HepG2 (cell line): ENCODE measurements around the gene AP4S1. TPM values are rescaled to one million over a fixed set of nuclear protein-coding genes. Genes with fewer than 3 reads are reported as not detected.

Experiments
- ATAC-seq: fragments of 200-7000 bp; cut with Tn5 transposase; 3 replicates; pipeline ENCODE4 v1.9.1; 2020; ENCODE audit warnings: mild to moderate bottlenecking, moderate library complexity
- BruUV-seq: library from RNA; stranded (reverse); fragments of 400-500 nt; replicated peaks from 2 replicates; lab custom pipeline; 2021; lab: Mats Ljungman, UMichigan
- CTCF ChIA-PET: fragments of 300-600 bp; formaldehyde crosslinking; extraction: SDS; loops from one replicate; lab custom pipeline; 2021; ENCODE audit warnings: low total read pairs, inconsistent platforms, low intra/inter-chr PET ratio; lab: Yijun Ruan, JAX
- POLR2A ChIA-PET: fragments of 350-600 bp; sonication (Branson Sonifier 250); formaldehyde crosslinking; loops from one replicate; lab custom pipeline; 2020; ENCODE audit warnings: antibody characterized with exemption, inconsistent platforms; lab: Yijun Ruan, JAX
- DNase-seq: peaks from one replicate; pipeline ENCODE4 v3.0.0-alpha.2; 2015; ENCODE audit warnings: low spot score
- FAIRE-seq: peaks from 3 replicates; lab custom pipeline; 2011; peaks lifted over from hg19 to GRCh38; lab: Jason Lieb, UNC
- H2AFZ ChIP-seq: one replicate; pipeline ENCODE4 v1.6.1; 2011; ENCODE audit warnings: low read length, inconsistent platforms
- H3K27ac ChIP-seq: fragments of 300-600 bp; 3 replicates; pipeline ENCODE4 v1.8.0; 2011; ENCODE audit warnings: mixed run types, mild to moderate bottlenecking, mixed read lengths, low read length, inconsistent platforms; ENCODE audit not compliant: insufficient read depth; ENCODE audit errors: extremely low read length
- H3K27me3 ChIP-seq, 2 experiments: fragments of 200-600 bp in 1 of 2; 2 replicates in 1 of 2; 3 replicates in 1 of 2; pipeline versions ENCODE4 v1.6.0 to v1.8.0; 2011; ENCODE audit warnings: low read length in 2 of 2, mild to moderate bottlenecking in 2 of 2, moderate library complexity in 2 of 2, inconsistent platforms in 1 of 2; ENCODE audit not compliant: insufficient read depth in 2 of 2, control insufficient read depth in 1 of 2
- H3K36me3 ChIP-seq, 2 experiments: fragments of 200-600 bp in 1 of 2; replicated peaks in 1 of 2; 2 replicates in 1 of 2; 3 replicates in 1 of 2; pipeline versions ENCODE4 v1.5.1 to v1.8.0; 2011; ENCODE audit warnings: low read length in 2 of 2, inconsistent platforms in 1 of 2; ENCODE audit not compliant: insufficient read depth in 2 of 2, control insufficient read depth in 1 of 2
- H3K4me1 ChIP-seq: 2 replicates; pipeline ENCODE4 v1.5.1; 2012; ENCODE audit warnings: low read length, inconsistent platforms; ENCODE audit not compliant: insufficient read depth
- H3K4me2 ChIP-seq: 2 replicates; pipeline ENCODE4 v1.6.0; 2011; ENCODE audit warnings: low read depth, low read length, inconsistent platforms
- H3K4me3 ChIP-seq, 3 experiments: fragments of 200-600 bp in 1 of 3; sonication (generic), shearing (Covaris generic) in 1 of 3; replicated peaks in 1 of 3; 2 replicates each; pipeline ENCODE4 v1.5.1; 2011 to 2016; ENCODE audit warnings: low read length in 3 of 3, inconsistent platforms in 2 of 3, low read depth in 2 of 3, mild to moderate bottlenecking in 2 of 3, control low read depth in 1 of 3, mixed read lengths in 1 of 3; ENCODE audit not compliant: insufficient read depth in 1 of 3
- H3K79me2 ChIP-seq: one replicate; pipeline ENCODE4 v1.6.1; 2011; ENCODE audit warnings: low read length, inconsistent platforms; ENCODE audit not compliant: insufficient read depth
- H3K9ac ChIP-seq: 2 replicates; pipeline ENCODE4 v1.6.0; 2011; ENCODE audit warnings: mild to moderate bottlenecking, low read depth, low read length, inconsistent platforms; ENCODE audit not compliant: insufficient read depth
- H3K9me3 ChIP-seq: 2 replicates; pipeline ENCODE4 v1.5.1; 2012; ENCODE audit warnings: mild to moderate bottlenecking, low read length
- H4K20me1 ChIP-seq: 2 replicates; pipeline ENCODE4 v1.6.0; 2011; ENCODE audit warnings: inconsistent platforms, mild to moderate bottlenecking, low read length, moderate library complexity; ENCODE audit not compliant: insufficient read depth
- CC2D1A ChIP-seq: sonication (generic); formaldehyde crosslinking; IDR thresholded peaks from 2 replicates; pipeline ENCODE4 v1.8.1; 2023; ENCODE audit warnings: mild to moderate bottlenecking, missing genetic modification reagents
- CEBPB ChIP-seq: IDR thresholded peaks from 2 replicates; pipeline ENCODE4 v1.6.1; 2011; ENCODE audit warnings: low read depth, low read length, improper control_type of control experiment, borderline replicate concordance
- EHMT2 ChIP-seq: fragments of 200-600 bp; sonication (generic); IDR thresholded peaks from 2 replicates; pipeline ENCODE4 v1.7.0; 2017; ENCODE audit warnings: antibody characterized with exemption, low read depth, low read length, borderline replicate concordance
- HHEX ChIP-seq: IDR thresholded peaks from 2 replicates; pipeline ENCODE4 v1.6.1; 2016; ENCODE audit warnings: control low read depth
- MIXL1 ChIP-seq: IDR thresholded peaks from 2 replicates; pipeline ENCODE4 v1.6.1; 2016
- PLRG1 ChIP-seq: fragments of 450-650 bp; conservative IDR thresholded peaks from 2 replicates; pipeline ENCODE4 v1.6.1; 2016
- RNF2 ChIP-seq: fragments of 450-650 bp; conservative IDR thresholded peaks from 2 replicates; pipeline ENCODE4 v1.6.1; 2016; ENCODE audit warnings: low read depth
- SSRP1 ChIP-seq: IDR thresholded peaks from 2 replicates; pipeline ENCODE4 v1.6.1; 2016; ENCODE audit warnings: control low read depth
- ZFP1 ChIP-seq: IDR thresholded peaks from 2 replicates; pipeline ENCODE4 v1.6.1; 2016
- ZNF670 ChIP-seq: sonication (generic); formaldehyde crosslinking; IDR thresholded peaks from 2 replicates; pipeline ENCODE4 v1.8.0; 2022; ENCODE audit warnings: mild to moderate bottlenecking, missing genetic modification reagents, borderline replicate concordance
- ZSCAN22 ChIP-seq: sonication (generic); formaldehyde crosslinking; IDR thresholded peaks from 2 replicates; pipeline ENCODE4 v1.4.0; 2020; ENCODE audit warnings: mild to moderate bottlenecking, missing genetic modification reagents
- WGBS: methylation state at CpG from one replicate; pipeline ENCODE4 v1.1.6; 2017; ENCODE audit warnings: low lambda C conversion rate; 5-methylcytosine and 5-hydroxymethylcytosine counted together
- in situ Hi-C: cut with HindIII; loops from 2 replicates; pipeline ENCODE4 v1.10.0; 2017; ENCODE audit warnings: low pct_unique_long_range_greater_than_20kb; ENCODE audit not compliant: extremely low pct_ligation_motif_present
- intact Hi-C: fragments of 100-400 bp; cut with micrococcal nuclease; formaldehyde crosslinking; loops from one replicate; pipeline ENCODE4 v1.10.0; 2022; ENCODE audit not compliant: unreplicated experiment
- polyA plus RNA-seq, 8 experiments: library from polyadenylated mRNA; depleted of rRNA in 3 of 8; stranded (reverse) in 7 of 8; unstranded in 1 of 8; fragments of >200 nt; fragmentation: Illumina TruSeq in 4 of 8; extraction: Trizol in 4 of 8; gene quantifications; 2 replicates each; pipeline versions ENCODE4 v1.2.1 to v1.2.3, GENCODE V29; 2011 to 2016; ENCODE audit warnings: low read depth in 4 of 8, missing spikeins in 1 of 8, mixed read lengths in 1 of 8; ENCODE audit not compliant: insufficient read depth in 1 of 8
- total RNA-seq, 5 experiments: library from RNA; depleted of rRNA; stranded (reverse); fragments of >200 nt; fragmentation: Illumina TruSeq; extraction: Trizol; gene quantifications; 2 replicates each; pipeline ENCODE4 v1.2.3, GENCODE V29; 2016; ENCODE audit warnings: low read depth in 1 of 5

Gene AP4S1
- total and polyA plus RNA-seq, 2 of the 13 experiments (the other 11 are each of a cell fraction or from before 2014, with no cell fraction given), result 3.9 to 21.1 TPM

DNA sequence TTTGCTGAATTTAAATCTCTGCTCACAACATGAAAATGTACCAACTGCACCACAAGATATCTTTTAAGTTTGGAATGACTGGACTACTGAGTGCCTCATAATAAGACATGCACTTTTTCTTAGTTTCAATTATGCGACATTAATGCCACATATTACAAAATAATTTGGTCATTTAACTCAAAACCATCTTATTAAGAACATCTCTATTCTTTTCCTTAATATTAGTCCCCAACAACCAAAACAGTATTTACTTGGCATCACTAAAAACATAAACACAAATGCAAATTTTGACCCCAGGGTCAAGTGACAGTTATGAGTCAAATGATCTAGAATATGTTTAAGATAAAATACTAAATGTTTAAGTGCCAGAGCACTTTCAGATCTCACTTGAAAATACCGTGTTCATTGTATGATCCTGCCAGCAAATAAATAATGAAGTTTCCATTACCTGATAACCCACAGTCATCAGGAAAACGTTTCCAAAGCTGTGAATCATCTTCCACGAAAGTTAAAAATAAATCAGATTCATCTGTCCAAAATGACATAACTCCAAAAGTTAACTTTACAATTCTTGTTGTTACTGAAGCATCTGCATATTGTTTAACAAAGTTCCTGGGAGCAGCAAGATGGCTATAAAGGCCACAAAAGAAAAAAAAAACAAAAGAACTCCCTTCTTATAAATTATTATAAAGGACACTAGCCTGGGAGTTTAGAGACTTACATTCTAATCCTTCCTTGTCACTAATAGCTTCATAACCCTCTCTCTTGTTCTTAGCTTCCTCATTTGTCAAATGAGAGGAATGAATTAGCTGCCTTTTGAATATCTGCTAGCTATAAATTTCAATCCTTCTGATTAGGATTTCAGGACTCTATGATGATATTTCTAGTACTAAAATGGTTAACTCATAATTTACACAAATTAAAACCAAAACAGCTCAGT is 30.5 kb upstream of the AP4S1 start:
- Histone ChIP-seq H3K27me3 (no peaks in the 10 kb centered on the region), H3K4me2 (no peak overlapping the region), H4K20me1 (peaks cover 66% of the 10 kb centered on the region)

DNA sequence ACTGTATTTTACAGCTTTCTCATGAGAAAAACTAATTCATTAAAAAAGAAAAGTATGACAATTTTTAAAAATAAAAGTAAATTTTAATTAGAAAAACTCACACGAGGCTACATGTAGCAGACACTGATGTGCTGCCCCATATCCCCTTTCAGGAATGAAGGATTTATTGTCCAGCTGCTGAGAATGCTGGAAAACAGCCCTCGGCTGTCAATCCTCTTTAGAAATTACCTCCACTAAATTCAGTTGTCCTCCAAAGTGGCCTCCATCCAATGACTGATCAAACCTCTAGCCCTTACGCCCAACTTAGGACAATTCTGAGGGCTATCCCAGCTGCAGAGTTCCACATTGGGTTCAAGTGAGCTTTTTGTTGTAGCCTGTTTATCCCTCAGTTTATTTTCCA is 29.8 kb upstream of the AP4S1 start:
- H3K4me2 ChIP-seq, result no peak overlapping the region
- H3K27me3 ChIP-seq, result no peaks in the 10 kb centered on the region
- POLR2A ChIA-PET, result interaction anchor here (1.0 to 1.6 kb wide), 2 partner anchors 10 to 30 kb away, joined by 5 to 7 read pairs; partner anchors contain the start of genes AP4S1 and STRN3
- 96% methylated on average over 3 of the region's 3 CpGs for WGBS
- H3K4me1 ChIP-seq, result peaks cover 15% of the 10 kb centered on the region
- TF ChIP-seq HHEX (CRISPR knock-in tag) (0 out of 2 replicates have a peak, but pooled peaks have one; percentile 12), SSRP1 (0 out of 2 replicates have a peak, but pooled peaks have one; percentile 38), EHMT2 (no peak)
- intact Hi-C loops, result no loop called here
- ATAC-seq, result no peak
- H3K27ac ChIP-seq, result no peak overlapping the region
- no peak overlapping the region for H3K9ac ChIP-seq
- no peak for FAIRE-seq
- no TSS peak for BruUV-seq
- H3K36me3 ChIP-seq, result peaks cover 19 to 41% of the 10 kb centered on the region in 2 experiments
- no peak for DNase-seq
- H3K79me2 ChIP-seq, result peaks cover 99% of the 10 kb centered on the region
- H4K20me1 ChIP-seq, result peaks cover 65% of the 10 kb centered on the region
- peaks cover 18% of the 10 kb centered on the region for H3K9me3 ChIP-seq
- H2AFZ ChIP-seq, result no peak overlapping the region
- CTCF ChIA-PET, result no interaction called here
- H3K4me3 ChIP-seq, result no peak overlapping the region
- in situ Hi-C loops, result no loop called here

More for the DNA sequence above, 30.5 kb upstream of the AP4S1 start:
- H3K4me3 ChIP-seq, result no peak overlapping the region
- no peak for ATAC-seq
- peaks cover 15% of the 10 kb centered on the region for H3K4me1 ChIP-seq
- in situ Hi-C loops (no loop called here), intact Hi-C loops (no loop called here)
- peaks cover 98% of the 10 kb centered on the region for H3K79me2 ChIP-seq
- DNase-seq, result no peak
- no peak for FAIRE-seq
- 61% methylated on average over 4 of the region's 4 CpGs for WGBS
- H3K27ac ChIP-seq, result no peak overlapping the region
- H3K9me3 ChIP-seq, result peaks cover 18% of the 10 kb centered on the region
- peaks cover 18 to 36% of the 10 kb centered on the region in 2 experiments for H3K36me3 ChIP-seq
- no peak overlapping the region for H2AFZ ChIP-seq
- BruUV-seq, result TSS peak; percentile 15
- CTCF ChIA-PET, result no interaction called here
- TF ChIP-seq PLRG1 (no peak), ZNF670 (CRISPR knock-in tag) (0 out of 2 replicates have a peak, but pooled peaks have one; percentile 13), CEBPB (peak; percentile 6; the same call in 1 of the 2 replicates), RNF2 (no peak), ZSCAN22 (no peak), MIXL1 (peak; percentile 35; the same call in 1 of the 2 replicates), ZFP1 (0 out of 2 replicates have a peak, but pooled peaks have one; percentile 32), CC2D1A (0 out of 2 replicates have a peak, but pooled peaks have one; percentile 69)
- TF ChIP-seq, all 625 proteins: peak for 5
- POLR2A ChIA-PET, result interaction anchor here (1.0 to 1.6 kb wide), 2 partner anchors 11 to 31 kb away, joined by 5 to 7 read pairs; partner anchors contain the start of genes AP4S1 and STRN3
- H3K9ac ChIP-seq, result no peak overlapping the region
